GM19025 (cell line): ENCODE data around the gene RECK.

Source experiments
- ATAC-seq: cut with Tn5 transposase; IDR thresholded peaks from one replicate; pipeline ENCODE4 v1.9.1; 2021; ENCODE audit warnings: mild to moderate bottlenecking, low read depth, moderate library complexity; ENCODE audit not compliant: unreplicated experiment

The RECK gene

GRCh38 chr9:36023260-36024048 is 13.3 kb upstream of the RECK start:
- ATAC-seq = no peak

GRCh38 chr9:36025746-36026145 is 11.0 kb upstream of the RECK start:
- no peak for ATAC-seq

- ATAC-seq = no peak
Observed at GRCh38 chr9:36029202-36029601, 7.5 kb upstream of the RECK start.

GRCh38 chr9:36029765-36030528 is 6.8 kb upstream of the RECK start:
- ATAC-seq = no peak

GRCh38 chr9:36030871-36031270 is 5.8 kb upstream of the RECK start:
- ATAC-seq = no peak

- no peak for ATAC-seq
Observed at GRCh38 chr9:36031774-36032555, 4.7 kb upstream of the RECK start.

- no peak for ATAC-seq
Observed at GRCh38 chr9:36033788-36034187, 2.9 kb upstream of the RECK start.

- ATAC-seq = no peak
Observed at GRCh38 chr9:36034234-36034633, 2.5 kb upstream of the RECK start.

- no peak for ATAC-seq
Observed at GRCh38 chr9:36035006-36035405, 1.7 kb upstream of the RECK start.

- no peak for ATAC-seq
Observed at GRCh38 chr9:36036253-36036779, 397 bp upstream of the RECK start.

GRCh38 chr9:36037549-36038122 is 923 bp downstream of the RECK start:
- no peak for ATAC-seq

GRCh38 chr9:36039121-36039520 is 2.4 kb downstream of the RECK start:
- ATAC-seq = no peak

GRCh38 chr9:36039696-36040095 is 3.0 kb downstream of the RECK start:
- no peak for ATAC-seq

- ATAC-seq = no peak
Observed at GRCh38 chr9:36040271-36040925, 3.7 kb downstream of the RECK start.

GRCh38 chr9:36041506-36041905 is 4.8 kb downstream of the RECK start:
- no peak for ATAC-seq

- ATAC-seq = no peak
Observed at GRCh38 chr9:36045610-36046009, 8.9 kb downstream of the RECK start.

GRCh38 chr9:36046923-36047322 is 10.2 kb downstream of the RECK start:
- no peak for ATAC-seq

- ATAC-seq = no peak
Observed at GRCh38 chr9:36049408-36049807, 12.7 kb downstream of the RECK start.

GRCh38 chr9:36050476-36050875 is 13.8 kb downstream of the RECK start:
- ATAC-seq = no peak

GRCh38 chr9:36051317-36051716 is 14.6 kb downstream of the RECK start:
- ATAC-seq = no peak
